ENCODE data around the gene IKZF5.
A peak's percentile ranks its signal among the peaks of the same experiment; 100 is the strongest.

IKZF5 gene

GRCh38 chr10:122980209-122981065, 28.2 kb downstream of the IKZF5 start, which contains the start of gene PSTK:
Gene PSTK, plus strand, starts transcription at chr10:122980401. Its CDS starts 79 bp downstream, at chr10:122980480.
- peak; percentile 95 for DNase-seq

GRCh38 chr10:122974543-122975064, 34.0 kb downstream of the IKZF5 start:
- DNase-seq, result no peak

GRCh38 chr10:122974023-122974422, 34.6 kb downstream of the IKZF5 start:
- no peak for DNase-seq

- DNase-seq, result no peak
Observed at GRCh38 chr10:122968698-122969097, 39.9 kb downstream of the IKZF5 start.

- no peak for DNase-seq
Observed at GRCh38 chr10:122966879-122967278, 41.7 kb downstream of the IKZF5 start.

- DNase-seq, result no peak
Observed at GRCh38 chr10:122962405-122962804, 46.2 kb downstream of the IKZF5 start.

- no peak for DNase-seq
Observed at GRCh38 chr10:122957474-122957873, 51.1 kb downstream of the IKZF5 start.

GRCh38 chr10:122955892-122956291, 52.7 kb downstream of the IKZF5 start:
- no peak for DNase-seq

GRCh38 chr10:122954731-122955050, 53.9 kb downstream of the IKZF5 start:
- DNase-seq, result no peak

GRCh38 chr10:122953902-122954730, 54.5 kb downstream of the IKZF5 start, which contains the start of gene C10orf88:
Gene C10orf88, minus strand, starts transcription at chr10:122954227. Its CDS starts 49 bp downstream, at chr10:122954178.
- DNase-seq, result peak; percentile 99

GRCh38 chr10:122949296-122949695, 59.3 kb downstream of the IKZF5 start:
- no peak for DNase-seq

Measured in activated effector memory CD4-positive, alpha-beta T cell treated with anti-CD3 and anti-CD28 coated beads, Interleukin-2, amount 50 U/mL, for 16 hours (primary cell).